Measurements from ENCODE around the gene EIF3B.

The EIF3B gene

GRCh38 chr7:2399848-2400587 lies 45.4 kb downstream of the EIF3B start:
- DNase-seq (ENCODE audit: low read depth), result peak; percentile 89
- no peak overlapping the region for H3K4me3 ChIP-seq (ENCODE audit: control insufficient read depth, low read depth, low read length)
- TF ChIP-seq CTCF (IDR thresholded peaks at IDR 0.05; ENCODE audit: control insufficient read depth, insufficient read depth, low read depth, low read length, missing control alignments), result no peak

GRCh38 chr7:2402687-2403013 lies 48.0 kb downstream of the EIF3B start:
- peak overlapping the region; percentile 51 for H3K4me3 ChIP-seq (ENCODE audit: control insufficient read depth, low read depth, low read length)
- no peak for TF ChIP-seq CTCF (IDR thresholded peaks at IDR 0.05; ENCODE audit: control insufficient read depth, insufficient read depth, low read depth, low read length, missing control alignments)
- no peak for DNase-seq (ENCODE audit: low read depth)

GRCh38 chr7:2403014-2403717 lies 48.5 kb downstream of the EIF3B start, which contains the start of gene CHST12:
TSS of gene CHST12 (plus strand) at chr7:2403611. CDS start at chr7:2432640, 29,029 bp downstream.
- H3K4me3 ChIP-seq (ENCODE audit: control insufficient read depth, low read depth, low read length), result peak within 1 kb of the TSS; percentile 83
- DNase-seq (ENCODE audit: low read depth), result peak; percentile 62

DNA sequence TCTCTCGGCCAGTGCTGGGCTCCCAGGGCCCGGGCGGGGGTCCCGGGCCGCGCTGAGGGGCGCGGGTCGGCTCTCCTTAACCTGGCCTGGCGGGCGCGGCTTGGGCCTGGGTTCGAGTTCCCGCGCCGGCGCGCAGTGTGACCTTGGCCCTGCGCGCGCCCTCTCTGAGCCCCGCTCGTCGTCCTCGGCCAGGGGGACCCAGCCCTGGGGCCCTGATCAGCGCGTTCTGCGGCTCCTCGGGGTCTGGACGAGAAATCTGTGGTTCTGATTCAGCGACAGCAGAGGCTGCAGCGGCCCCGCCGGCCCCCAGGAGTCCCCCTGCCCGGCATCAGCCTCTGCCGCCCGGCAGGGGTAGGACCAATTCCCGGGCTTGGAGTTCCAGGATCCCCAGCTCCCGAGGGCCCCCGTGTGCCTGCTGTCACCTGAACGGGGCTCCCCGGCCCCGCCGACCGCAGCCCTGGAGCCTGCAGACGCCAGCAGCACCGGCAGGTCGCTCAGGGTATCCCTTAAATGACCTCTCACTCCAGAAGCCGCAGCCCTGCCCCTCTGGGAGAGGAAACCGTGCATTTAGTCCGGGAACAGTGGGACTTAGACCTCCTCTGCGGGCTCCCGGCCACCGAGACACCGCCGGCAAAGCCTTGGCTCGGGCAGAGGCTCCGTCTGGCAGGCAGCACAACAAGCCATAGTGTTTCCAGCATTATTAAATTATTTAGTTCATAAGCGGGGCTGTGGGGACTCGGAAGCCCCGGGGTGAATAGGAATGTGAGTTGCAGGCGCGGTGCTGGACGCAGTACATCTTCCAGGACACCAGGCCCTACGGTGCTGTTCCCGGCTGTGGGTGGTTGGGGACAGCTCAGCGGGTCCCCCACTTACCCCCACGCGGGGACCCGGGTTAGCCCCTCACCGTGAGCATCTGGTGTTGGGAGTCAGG lies 49.4 kb downstream of the EIF3B start:
- peak; percentile 24 for TF ChIP-seq CTCF (IDR thresholded peaks at IDR 0.05; ENCODE audit: control insufficient read depth, insufficient read depth, low read depth, low read length, missing control alignments)
- DNase-seq (ENCODE audit: low read depth), result no peak
- peak overlapping the region; percentile 83 for H3K4me3 ChIP-seq (ENCODE audit: control insufficient read depth, low read depth, low read length)

More at GRCh38 chr7:2403014-2403717, 48.5 kb downstream of the EIF3B start, which contains the start of gene CHST12:
- TF ChIP-seq CTCF (IDR thresholded peaks at IDR 0.05; ENCODE audit: control insufficient read depth, insufficient read depth, low read depth, low read length, missing control alignments), result no peak

DNA sequence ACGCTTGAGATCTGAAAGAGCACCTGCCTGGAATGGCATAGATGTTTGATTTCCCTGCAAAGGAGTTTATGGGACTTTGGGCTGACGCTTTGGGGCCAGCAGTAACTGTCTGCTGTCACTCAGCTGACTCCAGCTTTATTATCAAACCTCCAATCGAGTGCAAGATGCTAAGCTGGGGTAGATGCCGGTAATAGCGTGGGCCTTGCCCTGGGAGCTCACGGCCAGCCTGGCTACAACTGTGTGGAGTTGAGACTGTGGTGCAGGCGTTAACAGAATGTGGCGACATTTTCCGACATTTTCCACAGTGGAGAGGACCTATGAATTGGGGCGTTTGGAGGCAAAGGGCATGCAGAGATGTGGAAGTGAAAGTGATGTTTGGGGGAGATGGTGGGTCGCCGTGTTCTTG lies 50.1 kb downstream of the EIF3B start:
- no peak for TF ChIP-seq CTCF (IDR thresholded peaks at IDR 0.05; ENCODE audit: control insufficient read depth, insufficient read depth, low read depth, low read length, missing control alignments)
- peak overlapping the region; percentile 83 for H3K4me3 ChIP-seq (ENCODE audit: control insufficient read depth, low read depth, low read length)
- no peak for DNase-seq (ENCODE audit: low read depth)

DNA sequence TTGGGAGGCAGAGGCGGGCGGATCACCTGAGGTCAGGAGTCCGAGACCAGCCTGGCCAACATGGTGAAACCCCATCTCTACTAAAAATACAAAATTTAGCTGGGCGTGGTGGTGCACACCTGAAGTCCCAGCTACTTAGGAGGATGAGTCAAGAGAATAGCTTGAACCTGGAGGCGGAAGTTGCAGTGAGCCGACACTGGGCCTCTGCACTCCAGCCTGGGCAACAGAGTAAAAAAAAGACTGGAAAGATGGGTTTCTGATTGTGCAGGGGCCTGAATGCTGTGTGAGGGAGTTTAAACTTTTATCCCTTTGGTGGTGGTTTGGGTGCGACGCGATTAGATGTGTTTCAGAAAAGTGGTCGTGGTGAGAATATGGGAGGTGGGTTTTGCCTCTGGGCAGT lies 50.6 kb downstream of the EIF3B start:
- DNase-seq (ENCODE audit: low read depth), result no peak
- no peak overlapping the region for H3K4me3 ChIP-seq (ENCODE audit: control insufficient read depth, low read depth, low read length)
- no peak for TF ChIP-seq CTCF (IDR thresholded peaks at IDR 0.05; ENCODE audit: control insufficient read depth, insufficient read depth, low read depth, low read length, missing control alignments)

Measured in AG09309 (cell line).